Stimulated activated CD4-positive, alpha-beta T cell treated with anti-CD3 and anti-CD28 coated beads, Interleukin-12 subunit alpha, Interleukin-12 subunit beta, amount 100 ng/mL, for 4 hours (primary cell): ENCODE measurements around the gene EFNA2.

Experiments
- DNase-seq: peaks from one replicate; pipeline ENCODE4 v3.0.0-alpha.2; 2020

The EFNA2 gene

DNA sequence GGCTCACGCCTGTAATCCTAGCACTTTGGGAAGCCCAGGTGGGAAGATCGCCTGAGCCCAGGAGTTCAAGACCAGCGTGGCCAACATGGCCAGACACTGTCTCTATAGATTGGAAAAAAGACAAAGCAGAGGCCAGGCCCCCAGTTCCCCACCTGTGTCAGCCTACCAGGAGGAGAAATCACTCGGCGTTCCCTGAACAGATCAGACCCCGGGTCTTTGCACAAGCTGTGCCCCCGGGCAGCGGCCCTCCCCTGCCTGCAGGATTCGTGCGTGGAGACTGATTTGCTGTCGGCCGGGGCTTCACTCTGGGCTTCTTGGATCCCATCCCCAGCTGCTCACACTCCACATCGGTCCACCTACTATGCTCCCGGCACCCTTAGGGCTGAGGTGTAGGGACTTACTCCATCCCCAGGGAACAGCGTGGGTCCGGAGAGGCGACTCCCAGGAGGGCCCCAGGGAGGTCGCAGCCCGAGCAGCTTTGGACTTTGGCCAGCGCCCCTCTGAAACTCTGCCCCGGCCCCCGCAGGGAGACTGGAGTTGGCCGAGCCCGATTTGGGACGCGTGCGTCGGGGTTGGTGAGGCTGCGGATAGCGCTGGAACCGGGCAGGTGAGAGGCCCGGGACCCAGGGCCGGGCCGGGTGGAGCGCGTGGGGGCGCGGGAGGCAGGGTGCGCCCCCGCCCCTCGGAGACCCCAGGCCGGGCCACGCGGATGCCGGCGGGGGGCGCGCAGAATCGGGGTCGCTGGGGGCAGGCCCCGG lies 515 bp upstream of the EFNA2 start:
- no peak for DNase-seq

DNA sequence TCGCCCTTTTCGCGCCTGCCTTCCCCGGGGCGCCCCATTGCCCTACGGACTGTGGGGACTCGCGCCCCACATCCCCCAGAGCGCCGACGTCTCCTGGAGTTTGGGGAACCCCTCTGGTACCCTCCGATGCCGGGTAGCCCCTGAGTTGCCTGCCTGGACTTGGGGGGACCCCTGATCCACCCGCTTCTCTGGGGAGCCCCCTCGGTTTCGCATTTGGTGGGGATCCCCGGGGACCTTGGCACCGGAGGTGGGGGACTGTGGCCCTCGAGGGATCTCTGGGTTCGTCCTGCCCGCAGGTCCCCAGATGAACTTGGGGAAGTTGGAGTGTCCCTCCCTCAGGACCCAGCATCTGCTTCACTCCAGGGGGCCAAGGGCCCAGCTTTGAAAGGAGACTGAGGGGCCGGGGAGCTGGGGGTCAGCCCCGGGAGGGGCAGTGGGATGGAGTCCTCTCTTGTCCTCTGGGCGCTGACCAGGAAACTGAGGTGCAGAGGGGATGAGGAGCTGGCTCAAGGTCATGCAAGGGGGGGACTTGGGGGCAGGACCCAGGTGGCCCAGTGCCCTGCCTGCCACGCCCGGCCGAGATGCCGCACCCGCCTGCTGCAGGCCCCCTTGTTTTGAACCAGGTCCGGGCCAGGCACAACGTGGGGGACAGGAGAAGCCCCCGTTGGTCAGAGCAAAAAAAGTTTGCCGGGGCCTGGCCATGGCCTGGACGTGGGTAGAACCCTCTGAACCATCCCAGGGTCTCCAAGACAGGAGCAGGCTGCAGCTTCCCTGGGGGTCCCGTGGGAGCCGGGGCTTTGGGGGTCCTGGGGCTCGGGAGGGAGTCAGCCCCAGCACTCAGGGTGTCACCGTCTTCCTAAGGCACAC lies 1.0 kb downstream of the EFNA2 start:
- no peak for DNase-seq

DNA sequence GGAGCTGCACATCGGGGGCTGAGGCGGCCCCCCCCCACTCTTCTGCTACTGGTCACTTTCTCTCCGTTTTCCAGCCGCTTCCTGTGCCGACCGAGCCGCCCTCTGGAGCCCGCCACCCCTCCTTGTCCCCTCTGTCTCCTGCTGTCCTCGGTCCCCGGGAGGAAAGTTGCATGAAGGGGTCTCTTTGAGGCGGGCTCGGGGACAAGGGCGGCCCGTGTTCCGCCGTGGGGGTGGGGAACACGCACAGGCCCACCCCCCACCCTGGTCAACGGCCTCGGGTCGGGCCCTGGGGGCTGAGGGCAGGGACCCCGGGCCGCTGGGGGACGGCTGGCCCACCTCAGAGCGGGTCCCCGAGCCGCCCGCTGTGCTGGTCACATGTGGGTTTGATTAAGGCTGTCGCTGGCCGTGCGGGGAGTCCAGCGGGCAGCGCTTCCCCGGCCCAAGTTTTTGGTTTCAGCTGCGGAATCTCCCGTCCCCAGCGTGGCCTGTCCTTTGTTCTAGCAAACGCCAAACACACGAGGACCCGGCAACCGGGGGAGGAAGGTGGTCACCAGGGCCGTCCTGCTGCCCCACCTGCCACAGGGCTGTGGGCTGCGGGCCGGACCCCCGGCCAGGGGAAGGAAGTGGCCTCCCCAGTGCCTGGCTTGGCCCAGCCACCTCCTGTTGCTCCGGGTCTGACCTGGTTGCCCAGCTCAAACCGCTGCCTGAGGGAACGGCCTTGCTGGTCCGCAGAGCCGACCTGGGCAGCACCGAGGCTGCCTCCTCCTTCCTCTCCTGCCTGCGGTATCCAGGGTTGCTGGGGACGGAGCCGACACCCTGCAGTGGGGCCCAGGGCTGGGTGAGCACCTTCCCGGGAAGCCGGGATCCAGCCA lies 1.9 kb downstream of the EFNA2 start:
- no peak for DNase-seq

DNA sequence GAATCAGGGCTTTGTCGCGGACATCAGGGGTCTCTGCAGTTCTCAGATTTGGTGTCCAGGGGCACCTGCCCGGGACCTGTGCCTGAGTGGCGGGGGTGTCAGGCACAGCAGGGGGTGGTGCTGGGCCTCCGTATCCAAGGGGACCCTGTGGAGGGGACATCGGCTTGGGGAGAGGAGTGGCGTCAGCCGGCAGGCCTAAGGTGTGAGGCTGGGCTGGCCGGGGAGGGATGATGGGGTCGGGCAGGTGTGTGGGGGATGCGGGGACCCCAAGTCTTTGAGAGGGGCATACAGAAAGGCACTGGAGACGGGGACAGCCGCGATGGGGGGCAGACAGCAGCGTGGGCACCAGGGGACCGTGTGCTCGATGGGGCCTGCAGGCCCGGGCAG lies 2.5 kb downstream of the EFNA2 start:
- DNase-seq: no peak

- DNase-seq: no peak
These were observed 3.4 kb downstream of the EFNA2 start for GRCh38 chr19:1288833-1289685.

- DNase-seq: no peak
These were observed 4.0 kb downstream of the EFNA2 start for GRCh38 chr19:1289686-1290025.

GRCh38 chr19:1290196-1290702 lies 4.6 kb downstream of the EFNA2 start:
- DNase-seq: no peak

DNA sequence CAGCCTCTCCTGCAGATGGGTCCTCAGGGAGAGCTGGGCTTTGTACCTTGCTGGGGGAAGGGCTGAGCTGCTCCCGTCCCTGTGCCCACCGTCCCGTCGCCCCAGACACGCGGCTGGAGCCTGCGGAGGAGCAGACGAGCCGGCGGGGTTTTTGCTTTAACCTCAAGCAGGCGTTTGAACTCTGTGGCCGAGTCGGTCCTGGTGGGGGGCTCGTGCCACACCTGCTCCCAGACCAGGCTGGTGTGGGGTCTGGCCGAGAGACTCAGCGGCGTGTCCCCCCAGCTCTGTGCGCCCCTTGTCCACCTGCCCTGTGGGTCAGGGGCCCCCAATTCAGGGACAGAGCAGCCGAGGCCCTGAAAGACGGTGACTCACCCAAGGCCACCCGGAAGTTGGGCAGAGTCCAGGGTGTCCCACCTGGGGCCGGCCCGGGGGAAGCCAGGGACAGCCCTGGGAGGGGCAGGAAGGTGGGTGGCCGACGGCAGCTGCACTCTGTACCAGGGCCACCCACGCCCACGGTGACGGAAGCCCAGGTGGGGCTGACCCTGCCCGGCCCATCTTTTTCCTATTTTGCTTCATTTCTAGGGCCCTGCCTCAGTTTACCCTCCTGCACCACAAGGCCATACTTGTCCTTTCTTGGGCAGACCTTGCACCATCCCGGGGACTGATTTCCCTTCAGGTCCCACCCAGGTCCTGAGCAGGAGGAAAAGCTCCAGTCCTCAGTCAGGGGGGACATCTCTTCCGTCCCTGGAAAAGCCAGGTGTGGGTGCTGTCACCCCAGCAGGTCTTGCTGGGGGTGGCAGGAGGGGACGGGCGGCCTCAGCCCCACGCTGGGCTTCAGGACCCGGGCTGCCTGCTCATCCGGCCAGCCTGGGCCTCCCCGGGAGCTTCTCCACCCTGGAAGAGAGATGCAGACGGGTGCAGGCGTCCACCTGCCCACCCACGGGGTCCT lies 5.3 kb downstream of the EFNA2 start:
- DNase-seq: no peak

GRCh38 chr19:1291761-1292418 lies 6.2 kb downstream of the EFNA2 start:
- no peak for DNase-seq

DNA sequence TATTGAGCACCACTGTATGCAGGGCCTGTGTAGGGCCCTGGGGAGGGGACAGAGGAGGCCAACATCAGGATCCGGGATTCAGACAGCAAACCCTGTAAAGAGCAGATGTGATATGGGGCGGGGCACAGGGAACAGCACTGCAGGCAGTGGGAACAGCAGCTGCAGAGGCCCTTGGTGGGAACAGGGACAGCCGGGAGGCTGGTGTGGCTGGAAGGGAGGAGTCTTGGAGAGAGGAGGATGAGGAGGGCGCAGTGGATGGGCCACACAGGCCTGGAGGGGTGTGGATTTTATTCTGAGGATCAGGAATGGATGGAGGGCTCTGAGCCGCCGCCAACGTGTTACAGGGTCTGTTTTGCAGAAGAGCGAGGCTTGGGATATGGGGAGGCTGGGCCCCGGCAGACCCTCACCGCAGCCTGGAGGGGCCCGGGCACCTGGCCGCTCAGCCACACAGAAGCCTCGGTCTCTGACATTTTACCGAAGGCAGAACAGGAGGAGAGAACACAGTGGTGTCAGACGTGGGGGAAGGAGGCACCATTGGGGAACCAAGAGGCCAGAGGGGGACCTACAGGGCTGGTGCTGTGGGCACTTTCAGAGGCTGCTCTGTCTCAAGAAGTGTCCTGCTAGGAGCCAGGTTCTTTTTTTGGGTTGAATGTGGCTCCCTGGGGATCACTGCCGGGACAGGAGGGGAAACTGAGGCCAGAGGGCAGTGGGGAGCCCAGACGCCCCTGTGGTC lies 6.9 kb downstream of the EFNA2 start:
- DNase-seq: no peak

DNA sequence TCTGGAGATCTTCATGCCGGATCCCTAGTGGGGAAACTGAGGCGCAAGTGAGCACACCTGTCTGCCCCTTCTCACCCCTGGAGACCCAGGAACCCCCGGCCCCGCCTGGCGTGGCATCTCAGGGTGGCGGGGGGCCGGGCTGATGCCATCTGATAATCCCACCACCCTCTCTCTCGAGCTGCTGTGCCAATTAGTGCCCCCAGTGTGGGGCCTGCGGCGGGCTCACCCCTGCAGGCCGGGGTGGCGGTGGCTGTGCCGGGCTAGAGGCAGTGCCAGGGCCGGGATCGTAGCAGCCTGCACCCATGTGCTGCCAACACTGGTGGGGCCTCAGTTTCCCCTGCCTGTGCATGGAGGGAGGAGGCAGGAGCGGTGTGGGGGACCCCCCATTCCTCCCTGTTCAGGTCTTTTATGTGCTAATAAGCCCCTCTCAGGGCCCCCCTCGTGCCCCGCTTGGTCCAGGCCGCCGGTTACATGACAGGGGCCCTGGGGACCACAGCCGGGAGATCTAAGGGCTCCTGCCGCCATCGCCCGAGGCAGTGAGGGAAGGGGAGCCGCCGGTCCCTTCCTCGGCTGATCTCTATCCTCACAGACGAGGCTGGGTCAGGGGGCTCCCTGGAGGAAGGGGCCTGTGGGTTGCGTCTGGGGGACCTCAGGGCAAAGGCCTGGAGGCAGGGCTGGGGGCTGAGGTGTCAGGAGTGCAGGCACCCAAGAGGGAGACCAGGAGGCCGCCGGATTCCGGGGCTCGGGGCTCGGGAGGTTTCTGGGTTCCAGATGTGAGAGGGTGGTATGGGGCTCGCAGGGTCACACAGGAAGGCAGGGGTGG lies 8.3 kb downstream of the EFNA2 start:
- DNase-seq: no peak

DNA sequence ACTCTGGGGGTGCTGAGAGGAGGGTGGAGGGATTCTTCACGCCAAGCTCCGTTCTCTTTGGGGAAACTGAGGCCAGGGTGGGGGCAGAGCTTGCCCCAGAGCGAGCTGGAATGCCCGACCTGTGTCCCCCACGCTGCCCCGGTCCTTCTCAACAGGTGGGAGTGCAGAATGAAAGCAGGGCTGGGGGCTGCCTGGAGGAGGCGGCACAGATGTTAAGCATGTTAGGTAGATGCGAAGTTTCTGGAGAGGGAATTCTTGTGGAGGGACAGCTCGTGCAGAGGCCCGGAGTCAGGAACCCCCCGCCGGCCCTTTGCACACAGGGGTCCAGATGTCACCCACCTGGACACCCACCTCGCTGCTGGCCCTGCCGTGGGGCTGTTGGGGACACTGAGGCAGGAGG lies 9.0 kb downstream of the EFNA2 start:
- no peak for DNase-seq

DNA sequence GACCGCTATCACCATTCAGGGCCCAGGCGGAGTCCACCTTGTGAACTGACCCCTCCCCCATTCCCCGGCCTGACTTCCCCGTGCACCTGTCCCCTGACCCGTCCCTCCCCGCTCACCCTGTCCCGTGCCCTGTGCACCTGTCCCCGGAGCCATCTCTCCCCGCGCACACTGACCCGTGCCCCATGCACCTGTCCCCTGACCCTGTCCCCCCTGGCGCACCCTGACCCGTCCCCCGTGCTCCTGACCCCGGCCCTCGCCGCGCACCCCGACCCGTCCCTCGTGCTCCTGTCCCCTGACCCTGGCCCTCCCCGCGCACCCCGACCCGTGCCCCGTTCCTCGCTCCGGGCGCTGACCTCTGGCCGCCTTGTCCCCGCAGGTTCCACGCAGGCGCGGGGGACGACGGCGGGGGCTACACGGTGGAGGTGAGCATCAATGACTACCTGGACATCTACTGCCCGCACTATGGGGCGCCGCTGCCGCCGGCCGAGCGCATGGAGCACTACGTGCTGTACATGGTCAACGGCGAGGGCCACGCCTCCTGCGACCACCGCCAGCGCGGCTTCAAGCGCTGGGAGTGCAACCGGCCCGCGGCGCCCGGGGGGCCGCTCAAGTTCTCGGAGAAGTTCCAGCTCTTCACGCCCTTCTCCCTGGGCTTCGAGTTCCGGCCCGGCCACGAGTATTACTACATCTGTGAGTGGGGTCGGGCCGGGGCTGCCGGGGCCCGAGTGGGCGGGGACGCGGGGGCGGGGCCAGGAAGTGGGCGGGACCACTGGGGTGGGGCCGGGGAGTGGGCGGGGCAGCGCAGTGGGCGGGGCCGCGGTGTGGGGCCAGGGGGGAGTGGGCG lies 9.7 kb downstream of the EFNA2 start:
- no peak for DNase-seq

GRCh38 chr19:1296078-1296477 lies 10.4 kb downstream of the EFNA2 start:
- DNase-seq: no peak

DNA sequence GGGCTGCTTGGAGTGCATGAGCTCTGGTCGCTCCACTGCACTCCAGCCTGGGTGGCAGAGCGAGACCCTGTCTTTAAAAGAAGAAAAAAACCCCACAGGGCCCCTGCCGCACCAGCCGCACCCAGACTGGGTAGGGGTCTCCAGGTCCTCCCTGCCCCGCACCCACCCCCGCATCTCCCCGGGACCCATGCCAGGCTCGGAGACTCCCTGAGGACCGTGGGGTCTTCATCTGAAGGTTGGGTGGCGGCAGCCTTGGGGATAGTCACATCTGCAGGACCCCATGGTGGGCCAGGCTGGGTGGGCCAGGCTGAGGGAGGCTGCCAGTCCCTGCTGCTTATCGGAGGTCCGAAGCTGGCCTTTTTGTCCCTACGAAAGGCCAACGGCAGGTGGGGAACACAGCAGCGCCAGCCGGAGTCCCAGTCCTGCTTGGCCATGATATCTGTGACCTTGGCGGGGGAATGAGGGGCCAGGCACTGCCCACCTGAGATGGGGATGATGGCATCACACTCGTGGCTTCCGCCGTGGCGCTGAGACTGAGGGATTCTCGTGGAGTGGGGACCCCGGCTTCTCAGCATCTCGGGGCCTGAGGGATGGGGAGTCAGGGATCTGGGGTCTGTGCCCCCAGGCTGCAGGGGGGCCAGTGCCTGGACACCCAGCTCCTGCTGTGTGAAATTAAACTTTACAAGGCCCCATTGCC lies 11.1 kb downstream of the EFNA2 start:
- DNase-seq: no peak

DNA sequence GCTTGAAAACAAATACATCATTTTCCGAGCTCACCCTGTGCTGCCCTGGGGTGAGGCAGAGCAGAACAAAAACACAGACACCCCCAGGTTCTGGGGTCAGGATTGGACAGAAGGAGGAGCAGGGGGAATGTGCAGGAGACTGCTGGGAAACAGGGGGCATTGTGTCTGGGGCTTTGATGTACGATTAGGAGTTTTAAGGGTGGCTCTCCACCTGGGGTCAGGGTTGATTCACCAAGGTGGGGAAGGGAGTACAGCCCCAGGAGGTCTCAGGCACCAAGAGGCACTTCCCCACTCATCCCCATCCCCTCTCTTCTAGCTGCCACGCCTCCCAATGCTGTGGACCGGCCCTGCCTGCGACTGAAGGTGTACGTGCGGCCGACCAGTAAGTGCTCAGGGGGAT lies 12.6 kb downstream of the EFNA2 start:
- no peak for DNase-seq

- DNase-seq: no peak
These were observed 14.1 kb downstream of the EFNA2 start for GRCh38 chr19:1299801-1300200.
